Adipocyte (in vitro differentiated cells): ENCODE data around the gene KTI12.
"Not testable (repeated sequence)": the region's sequence is repeated elsewhere in the genome, so short reads cannot be mapped to it uniquely, and the experiment has no call there.

ENCODE experiments used
- DNase-seq: peaks from one replicate; pipeline ENCODE4 v3.0.0-alpha.2; 2015; ENCODE audit warnings: low read depth
- H3K27me3 ChIP-seq: replicated peaks from 2 replicates; pipeline ENCODE4 v1.7.0; 2013; ENCODE audit warnings: mild to moderate bottlenecking, low read length, moderate library complexity; ENCODE audit not compliant: control insufficient read depth, insufficient read depth
- H3K36me3 ChIP-seq: 2 replicates; pipeline ENCODE4 v1.7.0; 2013; ENCODE audit warnings: low read length, mild to moderate bottlenecking, moderate library complexity; ENCODE audit not compliant: control insufficient read depth, insufficient read depth, severe bottlenecking
- H3K4me1 ChIP-seq: 2 replicates; pipeline ENCODE4 v1.7.0; 2013; ENCODE audit warnings: mild to moderate bottlenecking, low read length, moderate library complexity; ENCODE audit not compliant: control insufficient read depth, insufficient read depth
- H3K4me3 ChIP-seq: 2 replicates; pipeline ENCODE4 v1.7.0; 2013; ENCODE audit warnings: mild to moderate bottlenecking, low read length, moderate library complexity
- H3K9ac ChIP-seq: 2 replicates; pipeline ENCODE4 v1.7.0; 2013; ENCODE audit warnings: mild to moderate bottlenecking, low read length, moderate library complexity
- H3K9me3 ChIP-seq: 2 replicates; pipeline ENCODE4 v1.7.0; 2013; ENCODE audit warnings: mild to moderate bottlenecking, low read length, moderate library complexity; ENCODE audit not compliant: control insufficient read depth

The KTI12 gene

DNA sequence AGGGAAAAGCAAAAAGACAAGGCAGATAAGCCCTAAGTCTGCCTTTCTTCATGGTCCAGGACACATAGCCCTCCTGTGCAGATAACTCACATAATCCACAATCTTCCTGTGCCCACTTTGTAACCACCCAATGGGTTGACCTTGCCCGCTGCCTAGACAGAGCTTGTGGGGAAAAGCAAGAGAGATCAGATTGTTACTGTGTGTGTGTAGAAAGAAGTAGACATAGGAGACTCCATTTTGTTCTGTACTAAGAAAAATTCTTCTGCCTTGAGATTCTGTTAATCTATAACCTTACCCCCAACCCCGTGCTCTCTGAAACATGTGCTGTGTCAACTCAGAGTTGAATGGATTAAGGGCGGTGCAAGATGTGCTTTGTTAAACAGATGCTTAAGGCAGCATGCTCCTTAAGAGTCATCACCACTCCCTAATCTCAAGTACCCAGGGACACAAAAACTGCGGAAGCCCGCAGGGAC is 27.5 kb downstream of the KTI12 start:
- H3K4me3 ChIP-seq, DNase-seq, H3K27me3 ChIP-seq, H3K36me3 ChIP-seq, H3K9me3 ChIP-seq: not testable (repeated sequence)
- H3K9ac ChIP-seq = peak overlapping the region; percentile 46
- peaks cover 15% of the 10 kb centered on the region for H3K4me1 ChIP-seq

DNA sequence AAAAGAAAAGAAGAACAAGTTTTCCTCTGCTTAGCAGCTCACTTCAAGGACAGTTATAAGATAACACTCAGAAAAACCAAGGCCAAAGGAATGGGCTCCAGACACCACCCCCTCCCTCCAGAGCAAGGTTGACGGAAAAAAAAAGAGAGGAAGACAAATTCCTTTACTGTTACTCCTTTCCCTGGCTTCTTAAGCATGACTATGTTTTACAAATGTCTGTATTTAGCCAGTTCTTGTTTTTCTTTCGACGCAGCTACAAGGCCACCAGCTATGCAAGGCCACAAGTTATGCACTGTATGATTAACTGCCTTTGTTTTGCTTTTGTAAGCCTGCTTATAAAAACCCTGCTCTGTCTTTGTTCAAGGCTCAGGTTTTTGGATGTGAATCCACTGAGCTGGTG is 28.1 kb downstream of the KTI12 start:
- Histone ChIP-seq H3K4me1 (peaks cover 15% of the 10 kb centered on the region), H3K9ac (peak overlapping the region; percentile 46)
- not testable (repeated sequence) for H3K4me3 ChIP-seq, H3K27me3 ChIP-seq, H3K36me3 ChIP-seq, H3K9me3 ChIP-seq
- DNase-seq = peak; percentile 72

DNA sequence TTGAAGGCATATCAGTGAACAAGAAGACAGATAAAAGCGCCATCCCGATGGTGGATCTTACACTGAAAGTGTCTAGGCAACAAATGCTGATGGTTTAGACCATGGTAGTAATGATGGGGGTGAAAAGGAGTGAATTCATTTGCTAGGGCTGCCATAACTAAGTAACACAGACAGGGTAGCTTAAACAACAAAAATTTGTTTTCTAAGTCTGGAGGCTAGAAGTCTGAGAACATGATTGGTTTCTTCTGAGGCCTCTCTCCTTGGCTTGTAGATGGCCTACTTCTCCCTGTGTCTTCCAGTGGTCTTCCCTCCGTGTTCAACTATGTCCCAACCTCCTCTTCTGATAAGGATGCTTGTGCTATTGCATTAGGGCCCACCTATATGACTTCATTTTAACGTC is 29.7 kb downstream of the KTI12 start:
- Histone ChIP-seq H3K9me3 (no peaks in the 10 kb centered on the region), H3K4me1 (peaks cover 15% of the 10 kb centered on the region), H3K9ac (no peak overlapping the region), H3K27me3 (no peaks in the 10 kb centered on the region), H3K36me3 (no peaks in the 10 kb centered on the region), H3K4me3 (no peak overlapping the region)
- no peak for DNase-seq

DNA sequence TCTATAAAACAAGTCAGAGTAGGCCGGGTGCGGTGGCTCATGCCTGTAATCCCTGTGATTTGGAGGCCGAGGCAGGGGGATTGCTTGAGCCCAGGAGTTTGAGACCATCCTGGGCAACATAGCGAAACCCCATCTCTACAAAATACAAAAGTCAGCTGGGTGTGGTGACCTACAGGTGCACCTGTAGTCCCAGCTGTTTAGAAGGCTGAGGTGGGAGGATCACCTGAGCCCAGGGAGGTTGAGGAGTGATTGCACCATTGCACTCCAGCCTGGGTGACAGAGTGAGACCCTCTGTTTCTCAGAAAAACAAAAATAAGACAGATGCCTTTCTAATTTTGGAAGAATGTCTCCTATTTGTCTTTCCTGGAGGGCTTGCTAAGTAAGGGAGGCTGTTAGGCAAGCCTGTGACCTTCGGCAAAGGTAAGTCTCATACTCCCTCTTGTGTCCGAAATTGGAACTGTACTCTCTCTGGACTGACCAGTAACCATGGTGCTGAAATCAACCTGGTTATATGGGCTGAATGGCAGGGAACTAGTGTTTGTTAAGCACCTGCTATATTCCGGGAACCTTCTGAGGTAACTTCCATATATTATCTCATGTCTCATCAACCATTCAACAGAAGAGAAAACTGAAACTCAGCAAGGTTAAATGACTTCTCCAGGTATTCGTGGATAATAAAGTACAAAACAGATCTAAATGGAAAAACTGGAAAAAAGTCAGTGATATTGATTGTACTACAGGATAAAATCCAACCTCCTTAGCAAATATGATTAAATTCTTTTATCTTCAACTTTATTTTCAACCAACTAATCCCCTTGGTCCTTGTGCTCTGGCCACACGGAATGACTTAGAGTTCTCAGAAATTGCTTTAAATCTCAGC is 31.3 kb downstream of the KTI12 start:
- Histone ChIP-seq H3K27me3 (no peaks in the 10 kb centered on the region), H3K9me3 (no peaks in the 10 kb centered on the region), H3K36me3 (no peaks in the 10 kb centered on the region), H3K9ac (no peak overlapping the region), H3K4me3 (no peak overlapping the region), H3K4me1 (peaks cover 10% of the 10 kb centered on the region)
- peak; percentile 97 for DNase-seq

DNA sequence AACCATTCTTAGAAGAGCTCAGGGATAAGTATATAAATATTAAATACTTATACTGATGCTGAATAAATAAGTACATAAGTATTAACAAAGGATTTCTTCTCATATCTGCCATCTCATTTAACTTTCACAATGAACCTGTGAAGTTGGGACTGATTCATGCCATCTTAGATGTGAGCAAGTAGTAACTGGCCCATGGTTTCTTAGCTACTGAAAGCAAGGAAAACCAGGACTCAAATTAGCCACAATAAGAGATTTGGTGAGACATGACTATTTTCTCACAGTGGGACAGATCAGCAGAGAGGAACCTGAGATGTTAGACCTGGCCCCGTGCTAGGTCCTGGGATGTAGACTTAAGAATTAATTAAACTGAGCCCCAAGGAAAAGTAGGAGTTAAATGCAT is 34.9 kb downstream of the KTI12 start:
- no peak overlapping the region for H3K9ac ChIP-seq
- H3K36me3 ChIP-seq = no peaks in the 10 kb centered on the region
- no peak overlapping the region for H3K4me3 ChIP-seq
- H3K4me1 ChIP-seq = no peaks in the 10 kb centered on the region
- H3K27me3 ChIP-seq = peaks cover 4% of the 10 kb centered on the region
- DNase-seq = no peak
- no peaks in the 10 kb centered on the region for H3K9me3 ChIP-seq

DNA sequence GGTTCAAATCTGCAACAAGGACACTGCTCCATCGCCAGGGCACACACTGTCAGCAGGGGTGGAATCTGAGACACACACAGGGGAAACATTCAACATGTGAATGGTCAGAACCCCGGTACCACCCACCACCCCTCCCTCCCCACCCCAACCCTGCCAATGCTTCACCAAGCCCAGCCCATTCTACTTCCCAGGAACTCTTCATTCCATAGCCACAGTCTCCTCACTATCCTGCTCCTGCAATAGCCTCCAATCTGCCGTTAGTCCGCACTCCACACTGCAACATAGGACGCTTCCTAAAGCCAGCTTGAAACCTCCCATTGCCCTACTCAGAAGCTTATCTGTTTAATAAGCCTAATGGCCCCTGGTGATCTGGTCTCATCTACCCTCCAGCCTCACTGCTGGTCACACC is 35.6 kb downstream of the KTI12 start:
- Histone ChIP-seq H3K9me3 (no peaks in the 10 kb centered on the region), H3K9ac (no peak overlapping the region), H3K27me3 (peaks cover 7% of the 10 kb centered on the region), H3K4me3 (no peak overlapping the region), H3K36me3 (no peaks in the 10 kb centered on the region), H3K4me1 (no peaks in the 10 kb centered on the region)
- no peak for DNase-seq

DNA sequence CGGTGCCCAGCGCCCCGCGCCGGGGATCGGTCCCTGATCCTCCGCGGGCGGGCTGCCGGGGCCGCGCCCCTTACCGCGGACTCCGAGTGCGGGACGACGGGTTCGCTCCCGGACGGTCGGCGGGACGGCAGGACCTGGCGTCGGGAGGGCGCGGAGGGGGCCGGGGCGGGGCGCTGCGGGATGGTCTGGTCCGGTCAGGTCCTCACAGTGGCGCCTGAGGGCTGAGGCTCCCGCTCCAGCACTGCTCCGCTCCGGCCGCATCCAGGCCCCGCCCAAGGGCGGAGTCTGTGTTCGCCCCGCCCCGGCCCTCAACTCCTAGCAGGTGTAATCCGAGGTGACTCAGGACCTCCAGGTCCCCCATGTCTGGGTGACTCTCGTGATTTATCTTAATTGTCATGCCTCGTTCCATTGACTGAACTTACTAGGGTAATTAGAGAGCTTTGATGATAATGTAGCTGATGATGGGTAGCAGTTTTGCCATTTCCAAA is 43.1 kb downstream of the KTI12 start, which contains the start of gene RAB3B:
Gene RAB3B, minus strand, starts transcription at position 223 of the 488 bp plus-strand sequence. CDS start 13,583 bp downstream, outside the sequence.
- Histone ChIP-seq H3K27me3 (peaks cover 20% of the 10 kb centered on the region), H3K4me1 (no peaks in the 10 kb centered on the region), H3K9me3 (no peaks in the 10 kb centered on the region), H3K9ac (no peak within 1 kb of the TSS), H3K36me3 (no peaks in the 10 kb centered on the region), H3K4me3 (peak within 1 kb of the TSS; percentile 58)
- DNase-seq = peak; percentile 84

DNA sequence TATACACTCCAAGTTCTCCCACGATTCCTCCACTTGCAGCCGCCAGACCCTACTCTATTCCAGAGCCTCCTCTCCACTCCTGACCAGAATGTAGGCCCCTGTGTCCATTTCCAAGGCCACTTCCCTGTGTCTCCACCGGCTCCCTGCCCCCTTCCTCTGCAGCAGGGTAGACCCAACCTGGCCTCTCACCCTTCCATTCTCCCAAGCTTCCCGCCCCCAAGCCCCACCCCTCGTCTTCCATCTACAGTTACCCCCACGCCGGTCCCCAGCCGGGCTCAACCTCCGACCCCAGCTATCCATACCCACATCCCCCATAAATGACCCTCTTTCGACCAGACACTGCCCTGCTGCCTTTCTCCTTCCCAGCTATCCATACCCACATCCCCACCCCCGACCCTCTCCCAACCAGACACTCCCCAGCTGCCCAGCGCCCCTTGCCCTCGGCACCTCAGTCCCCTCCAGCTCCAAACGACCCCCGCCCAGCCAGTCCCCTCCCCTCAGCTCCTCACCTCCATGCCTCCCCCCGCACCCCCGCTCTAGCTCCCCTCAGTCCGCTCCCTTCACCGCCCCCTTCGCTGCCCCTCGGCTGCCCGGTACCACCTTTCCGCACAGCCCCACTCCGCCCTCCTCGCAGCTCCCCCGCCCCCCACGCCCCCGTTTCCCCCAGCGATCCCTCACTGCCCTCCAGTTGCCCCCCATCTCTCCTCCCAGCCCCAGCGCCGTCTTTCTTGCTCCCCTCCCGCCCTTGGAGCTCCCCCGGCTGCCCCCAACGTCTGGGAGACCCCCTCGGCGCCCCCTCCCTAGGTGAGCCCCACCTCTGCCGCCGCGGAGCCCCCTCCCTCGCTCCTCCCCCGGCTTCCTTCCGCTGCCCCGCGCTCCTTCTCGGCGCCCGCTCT is 43.8 kb downstream of the KTI12 start:
- peaks cover 20% of the 10 kb centered on the region for H3K27me3 ChIP-seq
- H3K9me3 ChIP-seq = no peaks in the 10 kb centered on the region
- no peaks in the 10 kb centered on the region for H3K4me1 ChIP-seq
- H3K9ac ChIP-seq = no peak overlapping the region
- peak overlapping the region; percentile 58 for H3K4me3 ChIP-seq
- no peak for DNase-seq
- H3K36me3 ChIP-seq = no peaks in the 10 kb centered on the region

DNA sequence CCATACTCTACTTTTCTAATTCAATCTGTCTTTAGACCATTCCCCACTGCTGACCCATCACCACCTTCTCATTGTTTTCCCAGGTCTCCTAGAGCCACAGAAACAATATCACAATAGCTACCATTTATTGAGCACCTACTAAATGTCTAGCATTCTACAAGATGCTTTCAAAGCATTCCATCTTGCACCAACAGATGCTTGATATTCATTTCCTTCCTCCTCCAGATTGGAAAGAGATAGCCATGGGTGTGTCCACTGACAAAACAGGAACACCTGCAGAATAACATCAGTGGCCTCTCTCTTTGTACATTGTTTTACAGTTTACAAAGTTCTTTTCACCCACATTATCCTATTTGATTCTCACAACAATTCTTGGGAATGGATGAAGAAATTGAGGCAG is 45.4 kb downstream of the KTI12 start:
- DNase-seq = no peak
- Histone ChIP-seq H3K27me3 (peaks cover 16% of the 10 kb centered on the region), H3K4me3 (no peak overlapping the region), H3K9me3 (no peaks in the 10 kb centered on the region), H3K9ac (no peak overlapping the region), H3K4me1 (no peaks in the 10 kb centered on the region), H3K36me3 (no peaks in the 10 kb centered on the region)

DNA sequence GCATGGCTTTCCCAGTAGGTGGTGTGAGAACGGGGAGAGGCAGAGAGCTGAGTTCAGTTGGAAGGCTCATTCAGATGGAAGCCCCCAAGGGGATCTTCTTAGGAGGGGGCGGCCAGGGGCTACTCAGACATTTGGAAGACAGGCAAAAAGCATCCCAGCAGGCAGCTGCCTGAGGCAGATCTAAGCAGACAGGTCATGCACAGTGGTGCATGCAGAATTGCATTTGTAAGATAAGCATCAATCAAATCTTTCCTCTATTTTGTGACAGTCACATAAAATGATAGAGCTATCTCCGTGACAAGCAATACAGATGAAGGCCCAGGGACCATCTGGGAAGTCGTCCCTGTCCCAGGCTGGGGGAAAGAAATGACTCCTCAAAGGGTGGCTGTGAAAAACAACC is 46.9 kb downstream of the KTI12 start:
- no peak overlapping the region for H3K4me3 ChIP-seq

DNA sequence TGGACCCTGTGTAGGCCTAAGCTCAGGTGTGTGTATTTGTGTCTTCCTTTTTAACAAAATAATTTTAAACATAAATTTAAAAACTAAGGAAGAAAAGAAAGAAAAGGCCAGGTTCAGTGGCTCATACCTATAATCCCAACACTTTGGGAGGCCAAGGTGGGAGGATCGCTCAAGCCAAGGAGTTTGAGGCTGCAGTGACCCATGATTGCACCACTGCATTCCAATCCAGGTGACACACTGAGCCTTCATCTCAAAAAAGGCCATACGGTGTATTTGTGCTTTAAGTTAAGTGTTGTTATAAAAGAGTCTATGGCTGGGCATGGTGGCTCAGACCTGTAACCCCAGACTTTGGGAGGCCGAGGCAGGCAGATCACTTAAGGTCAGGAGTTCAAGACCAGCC is 51.4 kb downstream of the KTI12 start:
- no peak for DNase-seq
- Histone ChIP-seq H3K9ac (no peak overlapping the region), H3K27me3 (no peaks in the 10 kb centered on the region), H3K4me3 (no peak overlapping the region), H3K4me1 (no peaks in the 10 kb centered on the region), H3K9me3 (no peaks in the 10 kb centered on the region), H3K36me3 (no peaks in the 10 kb centered on the region)

More for the DNA sequence above, 46.9 kb downstream of the KTI12 start:
- Histone ChIP-seq H3K9ac (no peak overlapping the region), H3K9me3 (no peaks in the 10 kb centered on the region), H3K27me3 (peaks cover 2% of the 10 kb centered on the region), H3K36me3 (no peaks in the 10 kb centered on the region), H3K4me1 (no peaks in the 10 kb centered on the region)
- DNase-seq = no peak
